Prostate gland (tissue), 2 donors: Measurements from ENCODE around the gene ERC2.

Source experiments
- POLR2A ChIP-seq: fragments of 450-650 bp; IDR thresholded peaks from one replicate; pipeline ENCODE4 v1.6.1; 2016; ENCODE audit warnings: antibody characterized with exemption, mild to moderate bottlenecking
- TF ChIP-seq, protein P1 (sequence below), 4 experiments: fragments of 200-600 bp in 2 of 4; fragments of 450-650 bp in 2 of 4; sonication (generic) in 2 of 4; IDR thresholded peaks; 1 replicate in 3 of 4; 2 replicates in 1 of 4; pipeline ENCODE4 v1.5.1; 2016 to 2019; ENCODE audit warnings: antibody characterized with exemption in 4 of 4, mild to moderate bottlenecking in 2 of 4, moderate library complexity in 2 of 4

DNA sequence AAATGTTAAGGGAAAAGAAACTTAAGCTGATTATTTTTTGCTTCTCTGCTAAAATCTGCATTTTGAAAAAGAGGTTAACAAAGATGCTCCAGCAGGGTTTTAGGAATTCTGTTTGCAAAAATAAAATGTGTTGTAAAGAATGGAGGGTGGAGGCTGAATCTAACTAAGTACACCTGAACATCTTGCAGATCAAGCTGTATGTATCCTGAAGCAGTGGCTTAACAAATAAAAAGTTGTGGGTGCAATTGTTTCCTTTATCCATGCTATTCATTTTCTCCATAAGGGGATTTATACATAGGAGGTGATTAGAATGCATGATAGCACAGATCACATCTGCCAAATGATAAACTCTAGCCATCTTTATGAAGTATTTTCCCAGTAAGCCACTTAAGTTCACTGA, 466.3 kb downstream of the ERC2 start:
- TF ChIP-seq, protein P1, sequence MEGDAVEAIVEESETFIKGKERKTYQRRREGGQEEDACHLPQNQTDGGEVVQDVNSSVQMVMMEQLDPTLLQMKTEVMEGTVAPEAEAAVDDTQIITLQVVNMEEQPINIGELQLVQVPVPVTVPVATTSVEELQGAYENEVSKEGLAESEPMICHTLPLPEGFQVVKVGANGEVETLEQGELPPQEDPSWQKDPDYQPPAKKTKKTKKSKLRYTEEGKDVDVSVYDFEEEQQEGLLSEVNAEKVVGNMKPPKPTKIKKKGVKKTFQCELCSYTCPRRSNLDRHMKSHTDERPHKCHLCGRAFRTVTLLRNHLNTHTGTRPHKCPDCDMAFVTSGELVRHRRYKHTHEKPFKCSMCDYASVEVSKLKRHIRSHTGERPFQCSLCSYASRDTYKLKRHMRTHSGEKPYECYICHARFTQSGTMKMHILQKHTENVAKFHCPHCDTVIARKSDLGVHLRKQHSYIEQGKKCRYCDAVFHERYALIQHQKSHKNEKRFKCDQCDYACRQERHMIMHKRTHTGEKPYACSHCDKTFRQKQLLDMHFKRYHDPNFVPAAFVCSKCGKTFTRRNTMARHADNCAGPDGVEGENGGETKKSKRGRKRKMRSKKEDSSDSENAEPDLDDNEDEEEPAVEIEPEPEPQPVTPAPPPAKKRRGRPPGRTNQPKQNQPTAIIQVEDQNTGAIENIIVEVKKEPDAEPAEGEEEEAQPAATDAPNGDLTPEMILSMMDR (IDR thresholded peaks at IDR 0.05) = no peak
- TF ChIP-seq POLR2A = no peak
